ENCODE measurements around the gene BRD3.

The BRD3 gene

DNA sequence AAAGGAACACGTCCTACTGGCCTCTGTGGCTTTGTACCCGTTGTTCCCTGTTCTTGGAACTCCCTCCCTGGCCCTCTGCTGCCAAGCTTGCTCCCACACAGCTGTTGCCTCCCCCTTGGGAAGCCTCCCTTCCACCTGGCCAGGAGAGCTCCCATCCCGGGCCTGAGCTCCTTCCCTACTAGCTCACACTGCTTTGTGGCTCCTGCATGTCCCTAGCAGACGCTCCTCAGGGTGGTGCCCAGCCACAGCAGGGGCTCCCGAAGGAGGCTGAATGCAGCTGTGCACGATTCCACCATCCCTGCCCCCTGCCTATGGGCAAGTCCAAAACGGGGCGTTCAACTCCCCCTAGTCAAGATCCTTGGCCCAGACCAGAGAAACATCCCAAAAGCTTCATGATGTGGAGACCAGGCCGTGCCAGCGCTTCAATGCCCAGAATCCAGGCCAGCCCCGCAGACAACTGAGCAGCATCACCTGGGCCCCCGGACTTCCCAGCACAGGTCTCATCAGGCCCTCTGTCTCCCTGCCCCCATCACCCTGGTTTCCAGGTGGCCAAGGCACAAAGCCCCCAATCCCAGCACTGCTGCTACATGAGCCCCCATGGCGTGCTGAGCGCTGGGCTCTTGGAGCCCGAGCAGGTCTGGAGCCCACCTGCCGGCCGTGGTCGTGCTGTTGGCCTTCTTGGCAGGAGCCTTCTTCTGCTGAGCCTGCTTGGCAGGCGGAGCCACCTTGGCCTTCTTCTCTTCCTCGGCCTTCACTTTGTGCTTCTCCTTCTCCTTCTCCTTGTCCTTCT lies 28.2 kb downstream of the BRD3 start:
- DNase-seq (ENCODE audit: low read depth), result no peak

DNA sequence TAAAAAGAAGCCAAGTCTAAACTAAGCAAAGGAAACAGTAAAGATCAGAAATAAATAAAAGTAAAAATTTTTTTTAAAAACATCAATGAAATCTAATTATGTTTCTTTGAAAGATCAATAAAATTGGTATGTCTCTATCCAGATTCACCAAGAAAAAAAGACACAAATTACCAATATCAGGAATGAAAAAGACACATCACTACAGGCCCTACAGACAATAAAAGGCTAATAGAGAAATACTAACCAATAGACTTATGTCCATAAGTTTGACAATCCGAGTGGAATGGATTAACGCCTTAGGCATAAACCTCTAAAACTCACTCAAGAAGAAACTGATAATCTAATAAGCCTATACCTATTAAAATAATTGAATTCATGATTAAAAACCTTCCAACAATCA lies 30.2 kb downstream of the BRD3 start:
- DNase-seq (ENCODE audit: low read depth), result no peak

DNA sequence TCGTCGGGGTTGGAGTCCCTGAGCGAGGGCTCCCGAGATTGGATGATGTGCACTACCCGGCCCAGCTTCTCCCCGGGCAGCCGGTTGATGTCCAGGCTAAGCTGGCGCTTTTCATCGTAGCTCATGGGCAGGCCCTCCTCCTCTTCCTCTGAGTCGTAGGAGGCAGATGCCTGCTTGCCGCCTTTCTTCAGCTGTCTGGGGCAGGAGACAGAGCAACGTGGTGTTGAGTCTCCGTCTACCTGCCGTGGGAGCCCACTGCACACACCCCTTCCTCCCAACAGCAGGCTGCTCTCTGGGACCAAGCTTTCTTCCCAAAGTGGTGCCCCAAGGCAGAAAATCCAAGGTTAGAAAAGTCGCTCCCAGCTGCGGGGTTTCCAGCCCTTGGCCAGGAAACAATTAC lies 31.7 kb downstream of the BRD3 start:
- DNase-seq (ENCODE audit: low read depth), result no peak

DNA sequence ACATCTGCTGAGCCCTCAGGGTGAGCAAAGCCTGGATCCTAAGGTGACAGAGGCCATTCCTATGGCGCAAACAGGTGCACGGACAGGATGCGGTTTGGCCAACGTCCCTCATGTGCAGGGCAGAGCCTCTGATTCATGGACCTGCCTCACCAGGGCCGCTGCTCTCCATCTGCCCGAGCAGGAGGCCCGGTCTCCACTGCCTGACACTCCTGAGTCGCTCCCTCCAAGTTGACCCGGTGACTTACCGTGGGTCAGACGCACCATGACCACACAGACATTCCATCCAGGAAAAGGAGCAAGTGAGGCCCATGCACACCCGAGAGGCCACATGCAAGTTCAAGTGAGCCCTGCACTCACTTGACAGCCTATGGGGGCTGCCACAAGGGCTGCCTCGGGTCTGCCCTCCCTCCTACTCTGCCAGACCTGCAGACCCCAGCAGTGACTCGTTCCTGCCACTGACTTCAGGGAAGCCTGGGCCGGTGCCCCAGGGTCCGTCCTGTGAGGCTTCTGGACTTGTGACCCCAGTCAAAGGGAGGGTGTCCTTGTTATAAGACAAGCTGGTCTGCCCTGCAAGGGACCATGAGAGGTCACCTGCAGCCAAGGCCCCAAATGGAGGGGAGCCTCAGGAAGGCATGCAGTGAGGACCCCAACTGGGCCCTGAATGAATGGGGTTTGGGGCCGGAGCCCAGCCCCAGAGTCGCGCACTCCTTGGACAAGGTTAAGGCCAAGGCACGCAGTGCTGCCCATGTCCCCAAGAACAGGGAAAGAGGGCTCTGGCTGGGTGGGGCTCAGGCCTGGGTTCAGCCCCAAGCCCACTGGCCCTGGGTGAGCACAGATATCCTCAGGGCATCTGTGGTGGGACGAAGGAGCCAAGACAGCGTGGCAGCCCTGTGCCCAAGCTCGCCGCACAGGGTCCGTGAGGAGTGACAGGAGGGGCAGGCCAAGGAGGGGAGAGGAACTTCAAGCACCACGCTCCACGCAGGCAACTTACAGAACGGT lies 32.5 kb downstream of the BRD3 start:
- DNase-seq (ENCODE audit: low read depth), result no peak

DNA sequence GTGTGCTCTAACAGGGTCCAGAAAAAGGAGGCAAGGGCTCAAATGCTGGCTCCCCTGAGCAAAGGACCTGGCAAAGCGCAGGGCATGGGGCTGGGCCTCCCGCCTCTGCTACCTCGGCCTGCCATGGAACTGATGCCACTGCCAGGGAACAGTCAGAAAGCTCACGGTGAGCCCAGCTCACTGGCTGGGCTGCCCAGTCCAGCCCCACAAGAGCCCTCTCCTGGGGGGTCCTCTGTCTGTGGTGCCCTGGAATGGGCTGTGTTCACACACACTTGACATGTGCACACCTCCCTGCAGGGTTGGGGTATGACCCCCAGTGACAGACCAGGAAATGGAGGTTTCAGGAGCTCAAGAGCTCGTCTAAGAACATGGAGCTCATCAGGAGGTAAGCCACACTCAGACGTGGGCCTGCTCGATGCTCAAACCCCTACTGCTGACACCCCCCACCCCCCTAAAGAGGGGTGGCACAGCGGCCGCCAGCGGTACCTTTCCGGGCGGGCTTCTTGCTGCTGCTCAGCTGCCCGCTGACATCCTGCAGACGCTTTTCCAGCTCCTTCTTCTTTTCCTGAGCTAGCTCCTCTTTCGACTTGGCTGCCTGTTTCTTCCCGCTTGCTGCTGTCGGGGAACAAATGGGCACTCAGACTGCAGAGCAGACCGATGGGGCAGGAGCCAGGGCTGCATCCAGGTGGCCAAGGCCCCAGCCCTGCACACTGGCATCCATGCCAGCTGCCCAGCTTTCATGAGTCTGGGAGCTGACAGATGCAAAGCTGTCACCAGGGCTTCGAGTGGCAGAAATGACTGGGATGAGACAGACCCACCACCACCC lies 33.4 kb downstream of the BRD3 start:
- DNase-seq (ENCODE audit: low read depth), result no peak

DNA sequence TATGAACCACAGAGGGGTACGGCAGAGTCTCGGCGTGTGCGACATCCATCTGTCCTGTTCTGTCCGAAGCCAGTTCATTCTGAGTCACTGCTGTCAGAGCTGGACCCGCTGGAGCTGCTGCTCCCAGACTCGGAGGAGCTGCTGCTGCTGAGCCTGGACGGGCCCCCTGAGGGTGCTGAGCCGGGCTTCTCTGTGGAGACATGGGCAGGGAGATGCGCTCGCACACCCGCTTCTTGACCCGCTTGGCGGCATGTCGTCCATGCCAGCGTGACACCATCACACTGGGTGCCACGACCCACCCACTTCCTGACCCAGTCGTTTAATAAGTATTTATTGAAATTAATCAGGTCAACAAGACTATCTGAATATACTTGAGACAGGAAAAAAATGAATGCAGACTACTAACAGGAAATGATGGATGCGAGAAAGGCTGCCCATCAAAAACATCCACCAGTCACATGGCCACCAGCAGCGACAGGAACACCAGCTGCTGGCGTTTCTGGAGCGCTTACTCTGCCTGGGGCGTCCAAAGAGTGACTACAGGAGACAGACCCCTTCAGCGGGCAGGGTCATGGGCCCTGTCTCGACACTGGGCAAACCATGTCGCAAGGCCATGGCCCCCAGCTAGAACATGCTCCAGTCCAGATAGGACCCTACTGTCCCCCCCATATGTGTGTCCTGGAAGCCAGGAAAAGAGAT lies 34.2 kb downstream of the BRD3 start:
- DNase-seq (ENCODE audit: low read depth), result no peak

DNA sequence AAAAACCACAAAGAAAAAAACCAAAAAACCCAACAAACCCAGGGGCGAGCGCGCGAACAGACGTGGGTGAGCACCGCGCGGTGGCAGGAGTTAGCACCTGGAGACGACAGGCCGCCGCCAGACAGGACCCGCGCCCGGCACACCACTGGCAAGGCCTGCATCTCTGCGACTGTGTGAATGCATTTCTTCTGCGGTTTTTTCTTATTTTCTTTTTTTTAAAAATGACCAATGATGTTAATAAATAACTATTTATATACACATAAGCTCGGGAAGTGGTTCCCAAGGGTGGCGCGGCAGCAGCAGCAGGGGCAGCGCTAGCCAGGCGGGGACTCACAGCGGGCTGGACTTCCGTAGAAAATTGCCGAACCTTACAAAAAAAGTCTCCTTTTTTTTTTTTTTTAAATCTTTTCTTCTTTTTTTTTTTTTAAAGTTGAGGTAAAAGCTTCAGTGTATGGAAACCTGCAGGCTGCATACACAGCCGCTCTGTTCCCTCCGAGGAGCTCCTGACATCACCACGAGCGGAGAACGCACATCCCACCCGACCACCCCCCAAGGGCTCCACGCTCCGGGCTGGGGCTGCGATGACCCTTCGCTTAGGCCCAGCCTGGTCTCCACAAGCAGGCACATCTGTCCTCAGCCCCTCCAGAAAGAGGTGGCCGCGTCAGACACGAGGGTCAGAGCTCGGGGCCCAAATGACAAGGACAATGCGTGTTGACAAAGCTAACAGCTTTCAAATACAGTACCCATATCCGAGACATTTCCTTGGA lies 35.2 kb downstream of the BRD3 start:
- DNase-seq (ENCODE audit: low read depth), result no peak

DNA sequence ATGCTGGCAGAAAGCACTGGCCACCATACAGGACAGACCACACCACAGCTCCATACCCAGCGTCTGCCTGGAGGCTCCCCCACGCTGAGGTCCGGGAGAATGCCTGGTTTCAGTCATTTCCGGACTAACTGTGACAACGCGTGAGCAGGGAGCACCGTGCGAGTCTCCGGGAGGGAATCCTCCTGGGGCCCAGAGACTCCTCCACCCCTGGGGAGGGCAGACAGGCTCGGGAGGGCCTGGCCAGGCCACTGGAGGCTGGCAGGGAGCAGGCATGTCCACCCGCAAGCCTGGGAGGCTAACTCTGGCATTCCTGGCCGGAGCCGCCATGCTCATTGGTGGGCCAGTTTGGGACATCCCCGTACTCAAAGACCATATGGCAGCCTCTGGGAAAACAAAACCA lies 36.0 kb downstream of the BRD3 start:
- no peak for DNase-seq (ENCODE audit: low read depth)

DNA sequence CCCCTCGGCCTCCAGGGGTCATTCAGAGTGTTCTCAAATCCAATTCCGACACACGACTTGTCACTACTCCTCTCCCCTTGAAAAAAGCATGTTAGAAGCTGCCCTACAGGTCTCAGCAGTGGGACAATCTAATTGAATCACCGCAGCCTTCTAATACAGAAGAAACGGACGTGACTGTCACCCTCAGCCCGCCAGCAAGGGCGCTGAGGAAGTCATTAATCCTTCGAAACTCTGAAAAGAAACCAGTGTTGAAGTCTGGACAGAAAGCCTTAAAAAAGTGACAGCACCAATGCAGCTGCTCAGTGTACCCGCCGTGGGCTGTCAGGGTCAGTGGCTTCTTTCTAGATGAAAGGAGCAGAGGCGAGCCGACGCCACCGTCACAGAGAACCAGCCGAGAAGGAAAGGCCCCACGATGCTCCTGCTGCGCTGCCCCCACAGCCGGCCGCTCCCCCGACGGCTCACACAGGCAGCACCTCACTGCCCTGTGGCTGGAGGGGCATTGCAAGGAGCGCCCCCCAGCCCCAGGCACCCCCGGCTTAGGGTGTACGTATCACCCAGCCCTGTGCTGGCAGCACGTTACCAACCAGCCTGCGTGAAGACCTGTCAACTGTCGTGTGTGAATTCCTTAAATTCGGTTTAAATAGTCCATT lies 36.9 kb downstream of the BRD3 start:
- no peak for DNase-seq (ENCODE audit: low read depth)

DNA sequence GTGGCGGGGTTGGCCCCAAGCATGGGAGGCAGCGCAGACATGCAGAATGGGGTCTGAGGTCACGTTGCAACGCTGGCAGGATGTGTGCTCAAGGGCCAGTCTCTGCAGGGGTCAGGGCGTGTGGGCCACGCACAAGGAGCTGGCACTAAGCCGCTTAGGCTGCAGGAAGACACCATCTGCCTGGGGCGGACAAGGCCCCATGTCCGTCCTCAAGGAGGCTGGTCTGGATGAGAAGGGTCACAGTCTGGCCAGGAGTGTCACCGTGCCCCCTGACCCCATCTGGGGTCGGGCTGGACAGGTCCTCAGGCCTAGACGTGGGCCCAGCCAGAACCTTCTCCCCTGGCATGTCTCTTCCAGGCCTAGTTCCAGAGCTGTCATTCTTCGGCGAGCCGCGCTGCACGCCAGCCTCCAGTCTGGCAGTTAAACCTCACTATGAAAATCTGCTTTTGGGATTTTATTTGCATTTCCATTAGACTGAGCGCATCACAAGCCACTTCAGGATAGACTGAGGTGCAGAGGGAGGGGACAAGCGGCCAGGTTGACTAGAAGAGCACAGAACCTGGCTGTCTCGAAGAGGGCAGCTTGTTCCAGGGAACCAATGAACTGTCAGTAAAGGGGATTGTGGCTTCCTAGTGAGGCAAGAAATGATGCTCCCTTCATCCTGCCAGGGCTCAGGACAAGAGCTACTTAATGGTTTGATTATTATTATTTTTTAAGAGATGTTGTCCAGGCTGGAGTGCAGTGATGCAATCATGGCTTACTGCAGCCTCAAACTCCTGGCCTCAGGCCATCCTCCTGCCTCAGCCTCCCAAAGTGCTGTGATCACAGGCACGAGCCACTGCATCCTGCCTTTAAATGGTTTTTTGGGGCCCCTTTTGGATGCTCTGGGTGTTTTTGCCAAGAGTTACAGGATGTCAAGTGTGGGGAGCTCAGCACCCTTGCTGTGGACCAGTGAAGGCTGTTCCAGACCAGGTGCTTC lies 38.3 kb downstream of the BRD3 start:
- DNase-seq (ENCODE audit: low read depth), result no peak

DNA sequence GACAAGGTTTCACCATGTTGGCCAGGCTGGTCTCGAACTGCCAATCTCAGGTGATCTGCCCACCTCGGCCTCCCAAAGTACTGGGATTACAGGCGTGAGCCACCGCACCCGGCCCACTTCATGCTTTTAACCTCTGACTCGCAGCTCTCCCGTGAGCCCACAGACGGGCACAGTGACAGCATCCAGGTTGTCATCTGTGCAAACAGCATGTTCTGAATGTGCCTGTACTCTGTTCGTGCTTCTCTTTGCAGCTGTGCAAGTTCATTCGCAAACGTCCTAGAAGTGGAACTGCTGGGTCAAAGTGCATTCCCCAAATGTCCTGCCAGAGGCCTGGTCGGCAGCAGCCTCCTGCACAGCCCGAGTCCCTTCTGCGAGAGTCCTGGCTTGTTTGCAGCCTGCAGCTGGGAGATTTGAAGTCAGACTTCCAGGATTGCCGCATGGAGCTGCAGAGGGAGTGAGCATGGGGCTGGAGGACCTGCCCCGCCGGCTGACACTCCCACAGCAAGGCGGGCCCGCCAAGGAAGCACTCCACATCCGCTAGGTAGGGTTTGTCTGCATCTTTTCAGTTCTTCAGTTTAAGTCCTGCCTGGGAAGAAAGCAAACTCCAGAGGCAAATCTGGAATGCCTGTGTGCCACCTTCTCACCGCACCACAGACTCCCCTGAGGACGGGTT lies 39.1 kb downstream of the BRD3 start:
- DNase-seq (ENCODE audit: low read depth), result no peak

DNA sequence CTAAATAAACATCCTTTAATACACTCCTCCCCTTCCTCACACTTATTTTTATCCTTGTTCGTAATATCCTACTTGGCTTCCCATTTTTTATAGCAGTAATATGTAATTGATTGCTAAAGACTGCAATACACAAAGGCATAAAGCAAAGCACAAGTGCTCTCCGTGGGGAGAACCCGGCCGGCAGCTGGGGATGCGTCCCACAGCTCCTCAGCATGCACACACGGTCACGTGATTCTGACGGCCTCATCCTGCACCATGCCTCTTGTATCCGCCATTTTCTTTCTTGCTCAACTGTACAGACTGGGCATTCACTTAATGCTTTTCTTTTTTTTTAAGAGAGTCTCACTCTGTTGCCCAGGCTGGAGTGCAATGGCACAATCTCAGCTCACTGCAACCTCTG lies 39.8 kb downstream of the BRD3 start:
- no peak for DNase-seq (ENCODE audit: low read depth)

DNA sequence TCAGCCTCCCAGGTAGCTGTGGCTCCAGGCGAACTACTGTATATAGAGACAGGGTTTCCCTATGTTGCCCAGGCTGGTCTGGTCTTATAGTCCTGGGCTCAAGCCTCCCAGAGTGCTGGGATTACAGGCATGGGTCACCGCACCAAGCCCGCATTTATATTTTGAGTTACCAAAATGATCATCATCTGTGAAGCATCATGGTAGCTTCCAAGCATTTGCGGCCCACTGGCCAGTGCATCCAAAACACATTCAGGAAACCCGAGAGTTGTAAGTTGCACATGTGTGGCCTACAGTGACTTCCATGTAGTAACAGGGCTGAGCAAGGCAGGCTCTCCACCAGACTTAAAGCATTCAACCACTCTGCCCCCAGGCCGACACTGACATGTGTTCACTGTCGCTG lies 40.3 kb downstream of the BRD3 start:
- DNase-seq (ENCODE audit: low read depth), result no peak

DNA sequence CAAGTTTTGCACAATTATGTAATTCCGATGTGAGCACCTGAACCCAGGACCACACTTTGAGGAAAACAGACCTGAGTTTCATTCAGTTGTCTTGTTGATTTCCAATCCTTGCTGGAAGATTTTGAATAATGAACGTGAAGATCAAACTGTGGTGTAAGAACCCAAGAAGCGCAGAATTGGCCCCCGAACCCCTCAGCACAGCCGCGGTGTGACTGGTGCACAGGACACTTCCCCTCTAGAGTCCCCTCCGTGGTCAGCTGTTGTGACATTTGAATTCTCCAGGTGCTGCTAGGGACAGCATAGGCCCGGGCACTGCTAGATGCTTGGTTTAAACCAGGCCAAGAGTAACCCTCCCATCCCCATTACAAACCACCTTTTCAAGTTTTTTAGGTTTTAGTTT lies 40.8 kb downstream of the BRD3 start:
- no peak for DNase-seq (ENCODE audit: low read depth)

DNA sequence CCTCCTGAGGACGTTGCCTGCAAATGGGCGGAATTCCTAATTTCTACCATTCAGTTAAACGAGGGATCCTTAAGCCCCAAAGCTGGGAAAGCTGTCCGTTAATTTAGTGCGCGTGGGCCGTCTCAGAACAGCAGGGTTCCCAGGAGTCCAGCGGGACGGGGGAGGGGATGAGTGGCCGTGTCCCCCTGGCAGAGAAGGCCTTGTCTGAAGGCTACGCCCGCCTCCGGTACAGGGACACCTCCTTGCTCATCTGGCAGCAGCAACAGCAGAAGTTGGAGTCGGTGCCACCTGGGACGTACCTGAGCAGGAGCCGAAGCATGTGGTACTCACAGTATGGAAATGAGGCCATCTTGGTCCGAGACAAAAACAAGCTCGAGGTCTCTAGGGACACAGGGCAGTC lies 41.2 kb downstream of the BRD3 start:
- DNase-seq (ENCODE audit: low read depth), result no peak

DNA sequence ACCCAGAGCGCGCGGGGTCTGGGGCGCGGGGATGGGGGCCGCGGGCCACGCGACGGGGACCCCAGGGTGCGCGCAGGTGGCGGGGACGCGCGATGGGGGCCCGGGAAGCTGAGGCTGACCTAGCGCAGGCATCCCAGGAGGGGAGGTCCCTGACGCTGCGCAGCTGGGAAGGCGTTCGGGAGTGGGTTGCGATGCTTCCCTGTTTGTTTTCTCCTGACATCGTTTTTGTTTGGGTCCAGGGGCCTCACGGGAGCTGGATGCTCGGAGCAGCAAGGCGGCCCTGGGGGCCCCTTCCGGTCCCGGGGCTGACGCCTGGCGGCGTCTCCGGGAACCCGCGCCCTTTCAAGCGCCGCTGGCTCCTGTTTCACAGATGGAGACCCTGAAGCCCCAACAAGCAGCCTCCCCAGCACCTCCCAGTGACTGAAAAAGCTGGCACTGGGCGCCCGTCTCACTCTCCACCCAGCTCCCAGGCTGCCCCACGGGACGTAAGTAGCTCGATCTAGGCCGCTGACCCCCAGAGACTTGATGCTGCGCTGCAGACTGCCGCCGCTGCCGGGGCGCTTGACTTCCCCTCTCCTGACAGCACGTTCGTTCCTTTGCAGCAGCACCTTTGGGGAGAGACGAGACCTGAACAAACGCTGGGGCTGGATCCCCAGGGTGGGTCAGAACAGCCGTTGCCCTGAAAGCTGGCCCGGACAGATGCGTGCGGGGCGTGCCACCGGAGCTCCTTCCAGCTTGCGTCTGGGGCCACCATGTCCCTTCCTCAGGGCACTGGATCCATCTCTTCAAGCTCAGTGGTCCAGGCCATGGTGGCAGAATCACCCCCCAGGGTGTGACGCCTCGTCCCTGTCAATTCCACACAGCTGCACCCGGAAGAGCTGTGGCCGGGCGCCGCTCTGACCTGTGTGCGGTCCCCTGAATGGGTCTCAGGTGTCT lies 42.0 kb downstream of the BRD3 start:
- peak; percentile 11 for DNase-seq (ENCODE audit: low read depth)

DNA sequence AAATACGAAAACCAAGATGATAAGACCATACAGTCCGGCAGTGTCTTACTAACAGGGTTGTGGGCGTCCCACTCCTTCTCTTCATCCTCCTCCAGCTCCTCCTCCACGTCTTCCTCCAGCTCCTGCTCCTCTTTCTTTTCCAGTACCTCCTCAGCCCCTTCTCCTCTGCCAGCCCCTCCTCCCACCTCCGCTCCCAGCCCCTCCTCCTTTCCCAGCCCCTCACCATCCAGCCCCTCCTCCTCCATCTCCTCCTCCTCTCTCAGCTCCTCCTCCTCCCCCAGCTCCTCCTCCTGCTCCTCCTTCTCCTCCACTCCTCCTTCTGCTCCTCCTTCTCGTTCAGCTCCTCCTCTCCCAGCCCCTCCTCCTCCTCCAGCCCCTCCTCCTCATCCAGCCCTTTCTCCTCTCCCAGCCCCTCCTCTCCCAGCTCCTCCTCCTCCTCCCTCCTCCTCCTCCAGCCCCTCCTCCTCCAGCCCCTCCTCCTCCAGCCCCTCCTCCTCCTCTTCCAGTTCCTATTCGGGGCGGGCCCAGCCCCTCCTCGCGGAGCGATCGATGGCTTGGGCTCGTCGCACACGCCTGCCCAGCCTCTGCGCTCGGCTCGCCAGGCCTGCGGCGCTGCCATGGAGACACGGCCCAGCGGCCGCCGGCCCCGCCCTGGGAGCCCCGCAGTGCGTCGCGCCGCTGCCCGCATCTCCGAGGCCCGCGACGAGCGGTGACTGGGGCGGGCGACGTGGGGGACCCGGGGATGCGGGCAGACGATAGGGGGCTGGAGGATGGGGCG lies 42.8 kb downstream of the BRD3 start, which contains the start of gene BRD3OS:
TSS of gene BRD3OS (plus strand) at position 654 of the 778 bp plus-strand sequence. CDS start 1,267 bp downstream, outside the sequence.
- DNase-seq (ENCODE audit: low read depth), result peak; percentile 68

All from stimulated activated CD8-positive, alpha-beta memory T cell treated with anti-CD3 and anti-CD28 coated beads, Interleukin-15, amount 100 ng/mL, for 24 hours (primary cell).